HG03025 (cell line): ENCODE data around the gene IRF4.

ENCODE experiments used
- ATAC-seq: cut with Tn5 transposase; IDR thresholded peaks from one replicate; pipeline ENCODE4 v1.9.1; 2021; ENCODE audit warnings: mild to moderate bottlenecking, moderate library complexity; ENCODE audit not compliant: unreplicated experiment, low FRiP score

The IRF4 gene

DNA sequence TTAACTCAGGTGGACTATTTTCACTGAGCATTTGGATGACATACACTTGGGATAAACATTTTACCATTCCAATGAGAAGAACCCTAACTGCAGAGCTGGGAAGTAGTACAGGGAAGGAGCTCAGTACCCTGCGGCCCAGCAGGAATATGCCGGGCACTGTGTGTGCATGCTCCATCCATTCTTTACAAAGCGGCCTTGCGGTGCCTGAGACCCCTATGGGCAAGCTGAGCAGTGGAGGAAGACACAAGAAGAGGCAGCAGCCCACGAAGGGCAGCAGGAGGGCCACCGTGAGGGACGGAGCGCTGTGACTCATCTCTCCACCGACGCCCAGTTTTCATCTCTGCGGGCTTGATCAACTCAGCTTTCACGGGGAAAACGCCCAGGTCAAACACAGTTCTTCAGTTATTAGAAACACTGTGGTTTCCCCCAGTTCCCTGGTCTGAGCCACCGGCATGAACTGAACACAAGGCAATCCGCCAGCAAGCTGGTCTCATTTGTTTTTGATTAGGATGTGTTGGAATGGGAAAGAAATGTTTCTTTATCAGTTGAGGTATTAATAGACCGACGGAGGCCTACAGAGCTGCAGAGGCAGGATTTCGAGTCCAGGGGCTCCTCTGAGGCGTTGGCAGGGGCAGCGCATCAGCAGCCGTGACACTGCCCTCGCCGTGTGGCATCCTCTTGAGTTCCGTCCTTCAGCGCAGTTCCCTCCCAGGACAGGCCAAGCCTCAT is 44.9 kb downstream of the IRF4 start:
- no peak for ATAC-seq

- no peak for ATAC-seq
Measured at GRCh38 chr6:437037-437392, 45.5 kb downstream of the IRF4 start.

- no peak for ATAC-seq
Measured at GRCh38 chr6:438634-439170, 47.1 kb downstream of the IRF4 start.

DNA sequence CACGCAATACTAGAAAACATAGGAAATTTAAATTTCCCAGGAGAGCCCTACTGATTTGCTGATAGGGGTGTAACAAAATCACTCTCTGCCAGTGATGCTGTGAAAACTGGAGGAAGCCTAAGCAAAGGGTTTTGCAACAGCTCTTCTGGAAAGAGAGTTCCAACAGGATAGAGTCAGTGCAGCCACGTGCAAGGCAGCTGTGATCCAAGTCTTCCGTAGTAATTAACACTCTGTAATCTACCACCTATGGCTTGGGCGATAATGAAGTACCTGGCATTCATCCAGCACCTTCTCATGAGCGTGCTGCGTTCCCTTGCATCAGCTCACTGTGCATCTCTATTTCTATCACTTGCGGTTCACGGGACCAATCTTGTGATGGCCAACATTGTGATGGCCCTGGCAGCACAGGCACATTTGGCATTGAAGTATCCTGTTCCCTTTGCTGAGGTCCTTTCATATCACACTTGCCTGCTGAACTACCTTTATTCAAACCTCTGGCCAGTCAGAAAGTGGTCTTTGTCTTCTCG is 48.2 kb downstream of the IRF4 start:
- no peak for ATAC-seq

GRCh38 chr6:441126-441920 is 49.8 kb downstream of the IRF4 start:
- no peak for ATAC-seq

DNA sequence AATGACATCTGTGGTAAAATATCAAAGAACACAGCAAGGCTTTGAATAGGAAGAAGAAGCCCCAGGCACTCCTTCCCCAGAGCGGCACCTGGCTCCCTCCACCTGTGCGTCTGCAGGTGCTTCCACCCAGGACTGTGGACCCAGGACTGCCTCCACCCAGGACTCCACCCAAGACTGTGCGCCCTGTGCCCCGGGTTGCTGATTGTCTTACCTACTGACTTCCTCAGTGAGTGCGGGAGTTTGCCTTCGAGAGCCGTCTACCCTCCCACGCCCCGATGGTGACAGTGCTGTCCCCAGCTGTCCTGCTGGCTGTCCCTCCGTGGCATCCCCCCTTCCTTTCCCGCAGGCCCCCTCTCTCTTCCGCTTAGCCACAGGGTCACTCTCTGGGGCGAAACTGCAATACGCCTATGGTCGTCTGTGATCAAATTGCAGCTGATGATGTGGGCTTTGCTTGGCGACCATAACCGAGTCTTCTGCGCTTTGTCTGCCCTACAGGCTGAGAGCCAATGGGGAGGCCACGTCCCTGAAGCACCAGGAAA is 52.1 kb downstream of the IRF4 start:
- no peak for ATAC-seq

- no peak for ATAC-seq
Measured at GRCh38 chr6:444653-445275, 53.2 kb downstream of the IRF4 start.

- no peak for ATAC-seq
Measured at GRCh38 chr6:445571-446417, 54.2 kb downstream of the IRF4 start.

DNA sequence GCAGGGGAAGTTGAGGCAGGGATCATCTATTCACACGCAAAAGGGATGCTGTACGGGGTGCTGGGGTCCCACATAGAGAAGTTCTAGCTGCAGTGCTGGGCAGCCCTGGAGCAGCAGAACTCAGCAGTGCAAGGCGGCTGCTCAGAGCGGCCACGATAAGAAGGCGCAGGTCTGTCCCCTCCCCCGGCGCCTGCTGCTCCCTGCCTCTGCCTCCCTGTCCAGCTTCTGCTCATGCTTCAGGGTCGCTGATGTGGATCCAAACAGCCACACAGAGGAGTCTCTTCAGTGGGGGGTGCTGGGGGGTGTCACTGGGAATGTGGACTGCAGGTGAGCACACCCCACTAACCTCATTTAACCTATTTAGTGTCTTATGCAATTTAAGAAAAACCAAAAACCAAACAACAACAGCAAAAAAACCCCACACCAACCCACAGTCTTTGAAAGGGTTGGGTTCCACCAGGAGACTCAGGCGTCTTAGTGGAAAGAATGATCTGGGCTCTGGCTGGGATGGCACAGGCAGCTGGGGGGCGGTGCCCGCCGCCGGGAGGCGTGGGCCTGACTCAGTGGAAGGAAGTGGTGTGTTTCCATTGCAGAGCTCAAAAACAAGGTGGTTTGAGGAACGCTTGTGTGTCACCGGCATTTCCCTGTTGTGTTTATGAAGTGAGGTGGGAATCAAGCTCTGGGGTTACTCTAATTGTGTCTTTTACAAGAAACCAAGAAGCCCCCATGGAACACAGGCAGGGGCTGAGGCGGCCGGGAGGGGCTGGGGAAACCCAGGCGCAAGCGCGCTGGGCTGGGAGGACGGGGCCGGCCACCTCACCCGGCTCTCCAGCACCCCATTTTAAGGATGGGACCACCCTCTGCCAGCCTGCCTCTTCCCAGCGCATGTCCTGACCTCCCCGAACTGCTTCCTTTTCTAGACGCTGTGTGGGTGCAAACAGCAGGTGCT is 55.1 kb downstream of the IRF4 start:
- no peak for ATAC-seq

GRCh38 chr6:447381-448165 is 56.0 kb downstream of the IRF4 start:
- no peak for ATAC-seq

- no peak for ATAC-seq
Measured at GRCh38 chr6:448296-449056, 56.9 kb downstream of the IRF4 start.

DNA sequence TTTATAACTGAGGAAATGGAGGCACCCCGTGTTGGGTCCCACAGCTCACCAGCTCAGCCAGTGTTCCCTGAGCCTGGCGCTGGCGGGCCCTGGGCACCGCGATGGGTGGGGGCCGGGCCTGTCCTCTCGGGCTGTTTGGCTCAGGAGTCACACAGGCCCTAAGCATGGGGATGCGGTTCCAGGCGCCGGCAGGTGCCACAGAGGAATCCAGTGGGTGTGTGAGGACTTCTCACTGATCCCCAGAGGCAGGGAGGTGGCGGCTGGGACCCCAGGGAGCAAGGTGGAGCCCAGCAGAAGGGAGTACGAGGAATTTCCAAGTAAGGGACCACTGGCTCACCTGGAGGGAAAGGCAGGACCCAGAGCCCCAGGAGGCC is 57.5 kb downstream of the IRF4 start:
- ATAC-seq = no peak

- no peak for ATAC-seq
Measured at GRCh38 chr6:449486-450419, 58.2 kb downstream of the IRF4 start.

DNA sequence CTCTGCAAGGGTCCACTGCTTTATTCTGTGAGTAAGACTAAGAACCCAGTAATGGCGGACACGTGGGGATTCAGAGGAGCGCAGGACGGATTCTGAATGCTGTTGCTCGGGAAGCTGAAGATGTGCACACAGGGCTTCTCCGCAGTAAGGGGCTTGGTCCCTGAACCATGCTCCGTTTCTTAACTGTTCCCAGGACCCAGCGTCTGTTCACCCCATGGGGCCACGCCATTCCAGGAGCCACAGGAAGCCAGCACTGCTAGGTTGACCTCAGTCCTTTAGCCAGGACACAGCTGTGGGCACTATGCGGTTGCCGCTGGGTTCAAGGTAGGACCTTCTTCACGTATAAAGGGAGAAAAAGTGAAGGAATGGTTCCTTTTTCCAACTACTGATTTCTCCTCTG is 59.8 kb downstream of the IRF4 start:
- ATAC-seq = no peak

DNA sequence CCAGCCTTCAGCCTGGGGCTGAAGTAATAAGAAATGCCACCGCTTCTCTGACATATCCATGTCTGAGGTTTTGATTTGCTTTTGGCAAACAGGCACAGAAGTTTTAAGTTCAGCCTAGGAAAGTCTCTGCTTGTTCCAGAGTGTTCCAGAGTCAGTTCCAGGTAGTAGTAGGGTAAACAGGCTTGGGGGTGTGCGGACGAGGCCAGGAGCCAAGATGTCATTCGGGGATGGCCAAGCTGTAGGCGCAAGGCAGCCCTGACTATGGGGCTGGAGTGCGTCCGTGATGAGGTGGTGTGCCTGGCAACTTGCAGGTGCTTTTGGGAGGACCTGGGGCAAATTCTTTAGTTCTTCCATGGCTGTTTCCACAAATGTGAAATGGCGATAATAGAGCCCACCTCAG is 60.3 kb downstream of the IRF4 start:
- no peak for ATAC-seq

DNA sequence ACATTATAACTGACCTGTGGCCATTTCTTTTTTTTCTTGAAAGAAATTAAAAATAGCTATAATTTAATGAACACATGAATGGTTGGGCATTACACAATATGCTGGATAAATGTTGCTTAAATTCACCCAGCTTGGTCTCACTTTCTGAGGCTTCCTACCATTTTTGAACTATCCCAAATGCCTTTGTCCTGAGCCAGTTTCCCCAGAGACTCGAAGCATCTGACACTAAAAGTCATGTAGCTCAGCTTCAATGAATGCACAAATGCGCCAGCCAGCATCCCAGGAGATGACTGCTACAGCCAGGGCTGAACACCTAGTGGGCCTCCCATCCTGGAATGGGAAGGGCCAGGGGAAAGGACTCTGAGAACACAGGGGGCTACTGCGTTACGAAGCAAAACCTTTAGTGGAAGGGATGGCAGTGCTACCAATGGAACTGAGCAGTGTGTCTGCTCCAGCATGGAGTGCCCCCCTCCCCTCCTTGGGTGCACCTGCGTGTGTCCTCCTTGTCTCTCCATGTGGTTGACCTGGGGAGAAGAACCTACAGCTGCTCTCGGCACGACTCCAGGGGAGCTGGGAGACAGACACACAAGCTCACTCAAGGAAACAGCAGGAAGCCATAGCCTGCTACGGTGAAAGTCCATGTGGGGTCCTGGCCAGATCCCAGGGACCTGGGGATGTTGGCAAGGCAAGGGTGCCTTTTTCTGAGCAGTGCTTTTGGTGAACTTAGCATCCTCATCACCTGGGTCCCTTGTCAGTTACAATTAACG is 60.9 kb downstream of the IRF4 start:
- no peak for ATAC-seq
